Measurements from ENCODE around the gene CD48.
"Not testable (repeated sequence)": the region's sequence is repeated elsewhere in the genome, so short reads cannot be mapped to it uniquely, and the experiment has no call there.

The CD48 gene

GRCh38 chr1:160741612-160742348 is 30.2 kb upstream of the CD48 start:
- DNase-seq = no peak

GRCh38 chr1:160741092-160741501 is 29.5 kb upstream of the CD48 start:
- no peak for DNase-seq

- DNase-seq = no peak
Measured at GRCh38 chr1:160740133-160740688, 28.6 kb upstream of the CD48 start.

GRCh38 chr1:160739098-160739511 is 27.5 kb upstream of the CD48 start, which contains the start of gene SLAMF7:
SLAMF7 (plus strand) TSS chr1:160739247; CDS start chr1:160739302, 55 bp downstream.
- peak; percentile 7 for DNase-seq

- DNase-seq = no peak
Measured at GRCh38 chr1:160738271-160738670, 26.6 kb upstream of the CD48 start.

- no peak for DNase-seq
Measured at GRCh38 chr1:160734301-160734700, 22.7 kb upstream of the CD48 start.

- no peak for DNase-seq
Measured at GRCh38 chr1:160733898-160734297, 22.3 kb upstream of the CD48 start.

GRCh38 chr1:160731990-160732389 is 20.4 kb upstream of the CD48 start:
- DNase-seq = no peak

- DNase-seq = not testable (repeated sequence)
Measured at GRCh38 chr1:160731564-160731963, 19.9 kb upstream of the CD48 start.

- no peak for DNase-seq
Measured at GRCh38 chr1:160727316-160727640, 15.7 kb upstream of the CD48 start.

GRCh38 chr1:160726498-160727315 is 15.1 kb upstream of the CD48 start:
- peak; percentile 63 for DNase-seq

- peak; percentile 11 for DNase-seq
Measured at GRCh38 chr1:160726114-160726497, 14.5 kb upstream of the CD48 start.

GRCh38 chr1:160724465-160725242 is 13.0 kb upstream of the CD48 start:
- DNase-seq = peak; percentile 1

- no peak for DNase-seq
Measured at GRCh38 chr1:160723332-160723731, 11.7 kb upstream of the CD48 start.

- DNase-seq = no peak
Measured at GRCh38 chr1:160722726-160723125, 11.1 kb upstream of the CD48 start.

GRCh38 chr1:160721473-160721872 is 9.9 kb upstream of the CD48 start:
- no peak for DNase-seq

- DNase-seq = no peak
Measured at GRCh38 chr1:160720356-160721085, 8.9 kb upstream of the CD48 start.

GRCh38 chr1:160718210-160718609 is 6.6 kb upstream of the CD48 start:
- DNase-seq = no peak

- no peak for DNase-seq
Measured at GRCh38 chr1:160717306-160717705, 5.7 kb upstream of the CD48 start.

- DNase-seq = no peak
Measured at GRCh38 chr1:160716013-160716412, 4.4 kb upstream of the CD48 start.

- DNase-seq = not testable (repeated sequence)
Measured at GRCh38 chr1:160714034-160714648, 2.5 kb upstream of the CD48 start.

- DNase-seq = no peak
Measured at GRCh38 chr1:160713161-160713560, 1.5 kb upstream of the CD48 start.
